ENCODE results near the gene AGTRAP.
A peak's percentile ranks its signal among the peaks of the same experiment; 100 is the strongest.

The AGTRAP gene

DNA sequence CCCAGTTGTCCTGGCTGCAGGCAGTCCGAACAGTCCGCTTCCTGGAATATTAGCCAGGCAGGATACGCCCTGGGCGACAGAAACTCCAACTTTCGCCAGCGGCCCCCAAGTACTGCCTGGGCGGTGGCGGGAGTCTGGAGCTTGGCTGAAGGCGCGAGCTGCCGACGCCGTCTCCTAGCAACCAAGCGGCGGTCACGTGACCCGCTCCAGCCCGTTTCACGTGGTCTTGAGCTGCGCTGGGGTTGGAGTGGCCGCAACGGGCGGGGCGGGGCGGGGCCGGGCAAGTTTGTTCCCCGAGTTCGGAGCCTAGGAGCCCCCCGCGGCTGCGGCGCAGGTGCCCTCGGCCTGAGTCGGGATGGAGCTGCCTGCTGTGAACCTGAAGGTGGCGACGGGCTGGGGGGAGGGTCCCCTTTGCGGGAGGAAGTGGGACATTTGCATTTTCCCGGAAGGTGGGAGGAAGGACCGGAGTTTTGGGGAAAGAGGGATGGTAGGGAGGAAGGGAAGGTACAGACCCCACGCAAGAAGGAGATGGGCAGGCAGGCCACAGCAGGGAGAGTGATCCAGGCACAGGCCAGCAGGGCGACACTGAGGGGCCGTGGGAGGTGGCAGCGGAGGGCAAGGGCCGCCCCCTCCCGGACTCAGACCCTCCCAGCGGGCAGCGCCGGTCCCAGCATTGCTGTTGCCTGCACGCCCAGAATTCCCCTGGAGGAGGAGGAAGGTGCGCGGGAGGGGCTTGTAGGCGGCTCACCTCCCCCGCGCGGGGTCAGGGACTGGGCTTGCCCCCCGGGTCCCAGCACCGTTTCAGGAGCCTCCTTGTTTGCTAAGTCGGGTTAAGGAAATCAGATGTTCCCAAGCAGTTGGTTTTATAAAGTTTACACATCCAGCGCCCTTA, at the start of gene AGTRAP:
Gene AGTRAP, plus strand, starts transcription at position 283 of the 892 bp plus-strand sequence. Its CDS starts 73 bp downstream, at position 356.
- DNase-seq (ENCODE audit: low read depth, low spot score) = peak; percentile 91
- in situ Hi-C loops (cut with HindIII; ENCODE audit: low sequenced_read_pairs) = no loop called here

DNA sequence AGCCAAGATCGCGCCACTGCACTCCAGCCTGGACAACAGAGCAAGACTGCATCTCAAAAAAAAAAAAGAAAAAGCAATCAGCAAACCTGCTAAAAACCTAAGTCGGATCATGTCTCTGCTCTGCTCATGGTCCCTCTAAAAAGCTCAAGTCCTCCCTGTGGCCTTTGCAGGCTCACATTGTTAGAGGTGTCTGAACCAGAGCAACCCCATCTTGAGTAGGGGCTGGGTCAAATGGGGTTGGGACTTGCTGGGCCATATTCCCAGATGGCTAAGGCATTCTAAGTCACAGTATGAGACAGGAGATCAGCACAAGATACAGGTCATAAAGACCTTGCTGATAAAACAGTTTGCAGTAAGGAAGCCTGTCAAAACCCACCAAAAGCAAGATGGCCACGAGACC, 47.4 kb upstream of the AGTRAP start:
- in situ Hi-C loops (cut with HindIII; ENCODE audit: low sequenced_read_pairs) = no loop called here
- no peak for DNase-seq (ENCODE audit: low read depth, low spot score)

More for the DNA sequence above, at the start of gene AGTRAP:
- peak within 1 kb of the TSS; percentile 73 for H3K4me3 ChIP-seq (ENCODE audit: low read depth, low read length)
- TF ChIP-seq, protein P1, sequence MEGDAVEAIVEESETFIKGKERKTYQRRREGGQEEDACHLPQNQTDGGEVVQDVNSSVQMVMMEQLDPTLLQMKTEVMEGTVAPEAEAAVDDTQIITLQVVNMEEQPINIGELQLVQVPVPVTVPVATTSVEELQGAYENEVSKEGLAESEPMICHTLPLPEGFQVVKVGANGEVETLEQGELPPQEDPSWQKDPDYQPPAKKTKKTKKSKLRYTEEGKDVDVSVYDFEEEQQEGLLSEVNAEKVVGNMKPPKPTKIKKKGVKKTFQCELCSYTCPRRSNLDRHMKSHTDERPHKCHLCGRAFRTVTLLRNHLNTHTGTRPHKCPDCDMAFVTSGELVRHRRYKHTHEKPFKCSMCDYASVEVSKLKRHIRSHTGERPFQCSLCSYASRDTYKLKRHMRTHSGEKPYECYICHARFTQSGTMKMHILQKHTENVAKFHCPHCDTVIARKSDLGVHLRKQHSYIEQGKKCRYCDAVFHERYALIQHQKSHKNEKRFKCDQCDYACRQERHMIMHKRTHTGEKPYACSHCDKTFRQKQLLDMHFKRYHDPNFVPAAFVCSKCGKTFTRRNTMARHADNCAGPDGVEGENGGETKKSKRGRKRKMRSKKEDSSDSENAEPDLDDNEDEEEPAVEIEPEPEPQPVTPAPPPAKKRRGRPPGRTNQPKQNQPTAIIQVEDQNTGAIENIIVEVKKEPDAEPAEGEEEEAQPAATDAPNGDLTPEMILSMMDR (IDR thresholded peaks at IDR 0.05; ENCODE audit: low read depth, low read length) = peak; percentile 14

GRCh38 chr1:11690397-11691301, 45.3 kb upstream of the AGTRAP start:
- in situ Hi-C loops (cut with HindIII; ENCODE audit: low sequenced_read_pairs) = no loop called here

More for the DNA sequence above, 47.4 kb upstream of the AGTRAP start:
- TF ChIP-seq, protein P1 (IDR thresholded peaks at IDR 0.05; ENCODE audit: low read depth, low read length) = no peak
- H3K4me3 ChIP-seq (ENCODE audit: low read depth, low read length) = no peak overlapping the region

GRCh38 chr1:11691302-11691914, 44.5 kb upstream of the AGTRAP start, which contains the start of gene DRAXIN:
Gene DRAXIN, plus strand, starts transcription at chr1:11691710. Its CDS starts 14,549 bp downstream, at chr1:11706259.
- in situ Hi-C loops (cut with HindIII; ENCODE audit: low sequenced_read_pairs) = no loop called here
- TF ChIP-seq, protein P1 (IDR thresholded peaks at IDR 0.05; ENCODE audit: low read depth, low read length) = no peak
- no peak within 1 kb of the TSS for H3K4me3 ChIP-seq (ENCODE audit: low read depth, low read length)
- no peak for DNase-seq (ENCODE audit: low read depth, low spot score)

More at GRCh38 chr1:11690397-11691301, 45.3 kb upstream of the AGTRAP start:
- TF ChIP-seq, protein P1 (IDR thresholded peaks at IDR 0.05; ENCODE audit: low read depth, low read length) = no peak
- DNase-seq (ENCODE audit: low read depth, low spot score) = no peak
- no peak overlapping the region for H3K4me3 ChIP-seq (ENCODE audit: low read depth, low read length)

- TF ChIP-seq, protein P1 (IDR thresholded peaks at IDR 0.05; ENCODE audit: low read depth, low read length) = no peak
- in situ Hi-C loops (cut with HindIII; ENCODE audit: low sequenced_read_pairs) = no loop called here
- H3K4me3 ChIP-seq (ENCODE audit: low read depth, low read length) = no peak overlapping the region
- no peak for DNase-seq (ENCODE audit: low read depth, low spot score)
These were observed 43.8 kb upstream of the AGTRAP start for GRCh38 chr1:11691928-11692711.

All from astrocyte of the spinal cord (primary cell).